Measurements from ENCODE around the gene SLC39A5. TPM values are rescaled to one million over a fixed set of nuclear protein-coding genes. Genes with fewer than 3 reads are reported as not detected.

SLC39A5 gene
- total and polyA plus RNA-seq, 2 of the 13 experiments (the other 11 are each of a cell fraction or from before 2014, with no cell fraction given), result 59.7 to 101 TPM

- TF ChIP-seq ZNF142 (CRISPR knock-in tag; IDR thresholded peaks at IDR 0.05) (no peak), THRA (CRISPR knock-in tag; IDR thresholded peaks at IDR 0.05; ENCODE audit: borderline replicate concordance) (no peak; the same call in 1 of the 2 replicates), SALL2 (CRISPR knock-in tag; IDR thresholded peaks at IDR 0.05) (peak; percentile 21; the same call in 1 of the 2 replicates), KAT7 (CRISPR knock-in tag; IDR thresholded peaks at IDR 0.05; ENCODE audit: borderline replicate concordance) (peak; percentile 7; the same call in 1 of the 2 replicates), SMC3 (IDR thresholded peaks at IDR 0.05; ENCODE audit: low read length) (no peak), ZBTB4 (CRISPR knock-in tag; IDR thresholded peaks at IDR 0.05; ENCODE audit: borderline replicate concordance) (no peak), ZNF350 (CRISPR knock-in tag; IDR thresholded peaks at IDR 0.05; ENCODE audit: borderline replicate concordance, low read depth) (peak; percentile 28; the same call in 1 of the 2 replicates), FOXC1 (CRISPR knock-in tag; IDR thresholded peaks at IDR 0.05; ENCODE audit: borderline replicate concordance) (peak; percentile 82), MTA1 (CRISPR knock-in tag; IDR thresholded peaks at IDR 0.05; ENCODE audit: borderline replicate concordance) (no peak), ZNF564 (CRISPR knock-in tag; IDR thresholded peaks at IDR 0.05) (no peak), ZNF264 (CRISPR knock-in tag; IDR thresholded peaks at IDR 0.05) (no peak), ZNF780A (CRISPR knock-in tag; IDR thresholded peaks at IDR 0.05) (no peak), ZKSCAN1 (IDR thresholded peaks at IDR 0.05; ENCODE audit: low read length) (no peak), RELA (CRISPR knock-in tag; IDR thresholded peaks at IDR 0.05) (no peak), STAT5B (CRISPR knock-in tag; IDR thresholded peaks at IDR 0.05) (no peak), NFKB2 (CRISPR knock-in tag; IDR thresholded peaks at IDR 0.05; ENCODE audit: borderline replicate concordance) (no peak), ZNF720 (CRISPR knock-in tag; IDR thresholded peaks at IDR 0.05) (no peak)
Measured at GRCh38 chr12:56230432-56231183, 757 bp downstream of the SLC39A5 start (continued).

Measured in HepG2 (cell line).